SK-N-SH (cell line): Measurements from ENCODE around the gene CACNG3. TPM values are rescaled to one million over a fixed set of nuclear protein-coding genes. Genes with fewer than 3 reads are reported as not detected.

Experiments
- CTCF ChIA-PET: fragments of 300-600, 350-600 bp; formaldehyde crosslinking; extraction: SDS; loops from one replicate; lab custom pipeline; 2021; lab: Yijun Ruan, JAX
- POLR2A ChIA-PET: fragments of 350-600 bp; sonication (Branson Sonifier 250); formaldehyde crosslinking; extraction: SDS; loops from one replicate; lab custom pipeline; 2020; ENCODE audit warnings: antibody characterized with exemption, inconsistent platforms; lab: Yijun Ruan, JAX
- DNase-seq: peaks from one replicate; pipeline ENCODE4 v3.0.0; 2012
- H2AFZ ChIP-seq: fragments of 200-600 bp; sonication (generic); 2 replicates; pipeline ENCODE4 v1.8.1; 2016; ENCODE audit warnings: antibody characterized with exemption, mild to moderate bottlenecking, low read depth
- H3F3A ChIP-seq: fragments of 200-600 bp; sonication (generic); replicated peaks from 2 replicates; pipeline ENCODE3; 2016; ENCODE audit warnings: antibody characterized with exemption, mild to moderate bottlenecking; ENCODE audit not compliant: insufficient read depth
- H3K27ac ChIP-seq, 2 experiments: fragments of 200-500 bp in 1 of 2; fragments of 200-600 bp in 1 of 2; sonication (Bioruptor generic) in 1 of 2; sonication (generic), shearing (Covaris generic) in 1 of 2; 2 replicates each; pipeline versions ENCODE4 v1.5.1 to v1.6.1; 2014 to 2016; ENCODE audit warnings: low read depth in 2 of 2, inconsistent platforms in 1 of 2, low read length in 1 of 2, mild to moderate bottlenecking in 1 of 2, mixed read lengths in 1 of 2
- H3K27me3 ChIP-seq: fragments of 200-600 bp; sonication (generic), shearing (Covaris generic); 2 replicates; pipeline ENCODE4 v1.6.1; 2016; ENCODE audit warnings: mixed run types; ENCODE audit not compliant: insufficient read depth
- H3K36me3 ChIP-seq, 2 experiments: fragments of 200-500 bp in 1 of 2; fragments of 200-600 bp in 1 of 2; sonication (Bioruptor generic) in 1 of 2; sonication (generic) in 1 of 2; replicated peaks in 1 of 2; 2 replicates each; pipeline versions ENCODE3 to v1.5.1; 2014 to 2016; ENCODE audit warnings: low read length in 1 of 2, mild to moderate bottlenecking in 1 of 2; ENCODE audit not compliant: insufficient read depth in 2 of 2, control insufficient read depth in 1 of 2
- H3K4me1 ChIP-seq, 2 experiments: fragments of 200-500 bp in 1 of 2; fragments of 200-600 bp in 1 of 2; sonication (Bioruptor generic) in 1 of 2; sonication (generic), shearing (Covaris generic) in 1 of 2; 2 replicates each; pipeline versions ENCODE4 v1.5.1 to v1.6.1; 2014 to 2016; ENCODE audit warnings: low read depth in 1 of 2, low read length in 1 of 2, mixed run types in 1 of 2; ENCODE audit not compliant: insufficient read depth in 2 of 2, control insufficient read depth in 1 of 2
- H3K4me2 ChIP-seq: fragments of 200-600 bp; sonication (generic), shearing (Covaris generic); 2 replicates; pipeline ENCODE4 v1.6.1; 2017; ENCODE audit warnings: mixed run types
- H3K4me3 ChIP-seq, 2 experiments: fragments of 200-500 bp in 1 of 2; fragments of 200-600 bp in 1 of 2; sonication (Bioruptor generic) in 1 of 2; sonication (generic), shearing (Covaris generic) in 1 of 2; 2 replicates each; pipeline versions ENCODE4 v1.5.1 to v1.8.1; 2014 to 2016; ENCODE audit warnings: low read depth in 2 of 2, inconsistent platforms in 1 of 2, low read length in 1 of 2, mild to moderate bottlenecking in 1 of 2, mixed read lengths in 1 of 2, moderate library complexity in 1 of 2
- H3K79me2 ChIP-seq: fragments of 200-600 bp; sonication (generic); 2 replicates; pipeline ENCODE4 v1.8.1; 2017; ENCODE audit warnings: mild to moderate bottlenecking; ENCODE audit not compliant: insufficient read depth
- H3K9ac ChIP-seq: fragments of 200-600 bp; sonication (generic); 2 replicates; pipeline ENCODE4 v1.6.1; 2017; ENCODE audit warnings: mixed run types
- H3K9me2 ChIP-seq: fragments of 200-600 bp; sonication (generic); 2 replicates; pipeline ENCODE4 v1.6.1; 2017; ENCODE audit warnings: mixed run types
- H3K9me3 ChIP-seq: fragments of 200-600 bp; sonication (generic); 2 replicates; pipeline ENCODE4 v1.6.1; 2017; ENCODE audit warnings: mixed run types, mild to moderate bottlenecking, moderate library complexity
- H4K20me1 ChIP-seq: fragments of 200-600 bp; sonication (generic); 2 replicates; pipeline ENCODE4 v1.6.1; 2017; ENCODE audit warnings: mild to moderate bottlenecking, mixed run types; ENCODE audit not compliant: insufficient read depth
- CHD2 ChIP-seq: fragments of 150-350 bp; IDR thresholded peaks from 2 replicates; pipeline ENCODE4 v1.6.1; 2018; ENCODE audit warnings: low read length; ENCODE audit not compliant: partially characterized antibody
- CTCF ChIP-seq: fragments of 200-600 bp; sonication (generic); IDR thresholded peaks from 2 replicates; pipeline ENCODE4 v1.6.1; 2017; ENCODE audit warnings: antibody characterized with exemption, mild to moderate bottlenecking, moderate library complexity
- ELF1 ChIP-seq: IDR thresholded peaks from 2 replicates; pipeline ENCODE4 v1.4.0; 2012
- FOXJ3 ChIP-seq: sonication (generic); formaldehyde crosslinking; IDR thresholded peaks from 2 replicates; pipeline ENCODE4 v1.5.1; 2020; ENCODE audit warnings: mild to moderate bottlenecking, missing genetic modification reagents
- FOXM1 ChIP-seq: IDR thresholded peaks from 2 replicates; pipeline ENCODE4 v1.4.0; 2012; ENCODE audit warnings: low read depth, mild to moderate bottlenecking
- GATA2 ChIP-seq: sonication (generic); formaldehyde crosslinking; IDR thresholded peaks from 2 replicates; pipeline ENCODE4 v1.5.0; 2020; ENCODE audit warnings: mild to moderate bottlenecking, missing genetic modification reagents
- IRF3 ChIP-seq: fragments of 150-350 bp; IDR thresholded peaks from 2 replicates; pipeline ENCODE4 v1.6.1; 2016; ENCODE audit warnings: mild to moderate bottlenecking, low read depth, low read length
- JUND ChIP-seq: IDR thresholded peaks from 2 replicates; pipeline ENCODE4 v1.4.0; 2012
- MAX ChIP-seq: IDR thresholded peaks from 2 replicates; pipeline ENCODE4 v1.4.0; 2012; ENCODE audit warnings: low read depth
- MEF2A ChIP-seq: IDR thresholded peaks from 2 replicates; pipeline ENCODE4 v1.4.0; 2012; ENCODE audit warnings: low read depth, borderline replicate concordance
- MXI1 ChIP-seq: IDR thresholded peaks from 2 replicates; pipeline ENCODE4 v1.6.1; 2012; ENCODE audit warnings: mild to moderate bottlenecking, low read depth, low read length, improper control_type of control experiment
- NFIC ChIP-seq: IDR thresholded peaks from 2 replicates; pipeline ENCODE4 v1.4.0; 2012; ENCODE audit warnings: borderline replicate concordance
- NRF1 ChIP-seq: IDR thresholded peaks from 2 replicates; pipeline ENCODE4 v1.6.1; 2012; ENCODE audit warnings: low read depth, mild to moderate bottlenecking, low read length
- PBX3 ChIP-seq: IDR thresholded peaks from 2 replicates; pipeline ENCODE4; 2012
- REST ChIP-seq: IDR thresholded peaks from 2 replicates; pipeline ENCODE4 v1.6.1; 2012; ENCODE audit warnings: mild to moderate bottlenecking, low read depth, low read length, moderate library complexity
- RFX5 ChIP-seq: IDR thresholded peaks from 2 replicates; pipeline ENCODE4 v1.6.1; 2012; ENCODE audit warnings: mild to moderate bottlenecking, improper control_type of control experiment, low read length
- RXRA ChIP-seq: IDR thresholded peaks from 2 replicates; pipeline ENCODE4 v1.4.0; 2012; ENCODE audit warnings: low read depth, mild to moderate bottlenecking, borderline replicate concordance
- SMC3 ChIP-seq: IDR thresholded peaks from 2 replicates; pipeline ENCODE4 v1.6.1; 2012; ENCODE audit warnings: low read depth, low read length, improper control_type of control experiment
- TCF12 ChIP-seq: IDR thresholded peaks from 2 replicates; pipeline ENCODE4 v1.4.0; 2012
- TEAD4 ChIP-seq: IDR thresholded peaks from 2 replicates; pipeline ENCODE4 v1.4.0; 2012; ENCODE audit warnings: mild to moderate bottlenecking, borderline replicate concordance; ENCODE audit not compliant: insufficient read depth
- USF1 ChIP-seq: IDR thresholded peaks from 2 replicates; pipeline ENCODE4 v1.4.0; 2012; ENCODE audit warnings: low read depth, borderline replicate concordance
- WGBS: methylation state at CpG from one replicate; pipeline ENCODE4 v1.1.6; 2017; ENCODE audit warnings: low lambda C conversion rate; 5-methylcytosine and 5-hydroxymethylcytosine counted together
- polyA plus RNA-seq, 3 experiments: library from polyadenylated mRNA; depleted of rRNA; stranded (reverse); fragments of >200 nt; gene quantifications; 2 replicates each; pipeline ENCODE4 v1.2.3, GENCODE V29; 2012

The CACNG3 gene
- polyA plus RNA-seq, 1 of the 3 experiments (the other 2 are of a cell fraction): not detected

- TF ChIP-seq USF1: no peak
- no peak for TF ChIP-seq FOXJ3 (CRISPR knock-in tag)
These were observed 27.6 kb upstream of the CACNG3 start (continued) for GRCh38 chr16:24228514-24228913.

- TF ChIP-seq SMC3: no peak
- TF ChIP-seq CHD2: no peak
- TF ChIP-seq RXRA: no peak
- TF ChIP-seq REST: no peak
- no peak for TF ChIP-seq RFX5
- no peak for TF ChIP-seq ELF1
- TF ChIP-seq NFIC: no peak
- no peak for TF ChIP-seq FOXJ3 (CRISPR knock-in tag)
- TF ChIP-seq TEAD4: no peak
- TF ChIP-seq IRF3: no peak
- no peak for TF ChIP-seq GATA2 (CRISPR knock-in tag)
- no peak for TF ChIP-seq CTCF
- TF ChIP-seq FOXM1: no peak
- no peak for TF ChIP-seq TCF12
- no peak for TF ChIP-seq MEF2A
- TF ChIP-seq NRF1: no peak
- no peak for TF ChIP-seq MXI1
- no peak for TF ChIP-seq JUND
- no peak for TF ChIP-seq MAX
- TF ChIP-seq PBX3: no peak
- TF ChIP-seq, all 33 proteins: peak for 0
- ChIA-PET CTCF (no interaction called here), POLR2A (no interaction called here)
- H3F3A ChIP-seq: no peaks in the 10 kb centered on the region
- no peaks in the 10 kb centered on the region for H3K79me2 ChIP-seq
- no peaks in the 10 kb centered on the region for H3K36me3 ChIP-seq
- no peaks in the 10 kb centered on the region for H4K20me1 ChIP-seq
- no peak overlapping the region for H3K4me3 ChIP-seq
- no peak overlapping the region for H3K4me2 ChIP-seq
- no peaks in the 10 kb centered on the region for H3K9me3 ChIP-seq
- H3K4me1 ChIP-seq: no peaks in the 10 kb centered on the region
- no peaks in the 10 kb centered on the region for H3K27me3 ChIP-seq
- 30% methylated on average over 2 of the region's 2 CpGs for WGBS
- H3K9me2 ChIP-seq: no peaks in the 10 kb centered on the region
- no peak overlapping the region for H3K9ac ChIP-seq
- no peak overlapping the region for H3K27ac ChIP-seq
- no peak for DNase-seq
- no peak overlapping the region for H2AFZ ChIP-seq
These were observed 23.2 kb upstream of the CACNG3 start for GRCh38 chr16:24232936-24233335.
